Stimulated activated CD8-positive, alpha-beta memory T cell treated with anti-CD3 and anti-CD28 coated beads, Interleukin-12 subunit alpha, Interleukin-12 subunit beta, amount 100 ng/mL, for 4 hours (primary cell): ENCODE data around the gene TEAD1.

ENCODE experiments used
- DNase-seq: peaks from one replicate; pipeline ENCODE4 v3.0.0-alpha.2; 2020; ENCODE audit warnings: low read depth

The TEAD1 gene

GRCh38 chr11:12686246-12687060, 12.2 kb downstream of the TEAD1 start:
- DNase-seq, result no peak

- no peak for DNase-seq
Observed at GRCh38 chr11:12687216-12687623, 13.0 kb downstream of the TEAD1 start.

GRCh38 chr11:12687740-12688139, 13.5 kb downstream of the TEAD1 start:
- no peak for DNase-seq

- DNase-seq, result no peak
Observed at GRCh38 chr11:12689029-12689755, 15.0 kb downstream of the TEAD1 start.

- DNase-seq, result no peak
Observed at GRCh38 chr11:12690663-12691062, 16.4 kb downstream of the TEAD1 start.

GRCh38 chr11:12691473-12691872, 17.3 kb downstream of the TEAD1 start:
- DNase-seq, result no peak

GRCh38 chr11:12692229-12693075, 18.2 kb downstream of the TEAD1 start:
- DNase-seq, result no peak

GRCh38 chr11:12693094-12693478, 18.9 kb downstream of the TEAD1 start:
- no peak for DNase-seq

- no peak for DNase-seq
Observed at GRCh38 chr11:12693479-12694182, 19.4 kb downstream of the TEAD1 start.

- no peak for DNase-seq
Observed at GRCh38 chr11:12694183-12694531, 19.9 kb downstream of the TEAD1 start.

- DNase-seq, result no peak
Observed at GRCh38 chr11:12695221-12695794, 21.1 kb downstream of the TEAD1 start.

- no peak for DNase-seq
Observed at GRCh38 chr11:12695873-12696272, 21.7 kb downstream of the TEAD1 start.

- DNase-seq, result no peak
Observed at GRCh38 chr11:12696911-12697581, 22.8 kb downstream of the TEAD1 start.

- DNase-seq, result no peak
Observed at GRCh38 chr11:12698048-12698447, 23.8 kb downstream of the TEAD1 start.

- no peak for DNase-seq
Observed at GRCh38 chr11:12701811-12702592, 27.8 kb downstream of the TEAD1 start.

GRCh38 chr11:12702999-12703453, 28.8 kb downstream of the TEAD1 start:
- no peak for DNase-seq

- DNase-seq, result no peak
Observed at GRCh38 chr11:12704049-12704448, 29.8 kb downstream of the TEAD1 start.

GRCh38 chr11:12705874-12706273, 31.7 kb downstream of the TEAD1 start:
- no peak for DNase-seq

- no peak for DNase-seq
Observed at GRCh38 chr11:12706545-12707499, 32.6 kb downstream of the TEAD1 start.
